Choroid plexus epithelial cell (primary cell): Measurements from ENCODE around the gene KIFAP3.
"Not testable (repeated sequence)": the region's sequence is repeated elsewhere in the genome, so short reads cannot be mapped to it uniquely, and the experiment has no call there.

Source experiments
- DNase-seq: peaks from one replicate; pipeline ENCODE4 v3.0.0-alpha.2; 2010; ENCODE audit warnings: low read depth
- H3K4me3 ChIP-seq: 2 replicates; pipeline ENCODE4 v1.5.1; 2011; ENCODE audit warnings: low read depth, mild to moderate bottlenecking, control low read depth, low read length, moderate library complexity
- CTCF ChIP-seq: conservative IDR thresholded peaks from 2 replicates; pipeline ENCODE4 v1.5.1; 2011; ENCODE audit warnings: low read depth, mild to moderate bottlenecking, control low read depth, inconsistent platforms, low read length, moderate library complexity

Gene KIFAP3

GRCh38 chr1:170027760-170028159 lies 46.7 kb downstream of the KIFAP3 start:
- no peak for TF ChIP-seq CTCF
- H3K4me3 ChIP-seq = no peak overlapping the region
- DNase-seq = peak; percentile 13

- no peak for TF ChIP-seq CTCF
- no peak for DNase-seq
These were observed 53.6 kb downstream of the KIFAP3 start for GRCh38 chr1:170020859-170021258.

GRCh38 chr1:170017478-170017877 lies 57.0 kb downstream of the KIFAP3 start:
- H3K4me3 ChIP-seq = no peak overlapping the region
- no peak for DNase-seq
- TF ChIP-seq CTCF = no peak

More at GRCh38 chr1:170020859-170021258, 53.6 kb downstream of the KIFAP3 start:
- no peak overlapping the region for H3K4me3 ChIP-seq

- DNase-seq = no peak
- no peak for TF ChIP-seq CTCF
- no peak overlapping the region for H3K4me3 ChIP-seq
These were observed 61.6 kb downstream of the KIFAP3 start for GRCh38 chr1:170012920-170013319.

- peak; percentile 78 for DNase-seq
- no peak overlapping the region for H3K4me3 ChIP-seq
These were observed 64.1 kb downstream of the KIFAP3 start for GRCh38 chr1:170010443-170010842.

GRCh38 chr1:170009551-170009950 lies 64.9 kb downstream of the KIFAP3 start:
- TF ChIP-seq CTCF = no peak
- no peak for DNase-seq
- no peak overlapping the region for H3K4me3 ChIP-seq

More at GRCh38 chr1:170010443-170010842, 64.1 kb downstream of the KIFAP3 start:
- TF ChIP-seq CTCF = peak; percentile 45

- DNase-seq, H3K4me3 ChIP-seq: not testable (repeated sequence)
These were observed 65.8 kb downstream of the KIFAP3 start for GRCh38 chr1:170008745-170009144.

GRCh38 chr1:170003270-170003835 lies 71.1 kb downstream of the KIFAP3 start:
- DNase-seq, H3K4me3 ChIP-seq: not testable (repeated sequence)
